Suppressor macrophage (primary cell): ENCODE data around the gene PCLAF.
"Not testable (repeated sequence)": the region's sequence is repeated elsewhere in the genome, so short reads cannot be mapped to it uniquely, and the experiment has no call there.

ENCODE experiments used
- DNase-seq, 4 experiments: peaks; one replicate each; pipeline ENCODE4 v3.0.0-alpha.2; 2020 to 2022
- total RNA-seq, 17 experiments: gene quantifications; one replicate each; lab custom pipeline; 2026; ENCODE audit warnings: mixed read lengths in 6 of 17, inconsistent platforms in 3 of 17; lab: John Stamatoyannopoulos, UW

PCLAF gene, protein sequence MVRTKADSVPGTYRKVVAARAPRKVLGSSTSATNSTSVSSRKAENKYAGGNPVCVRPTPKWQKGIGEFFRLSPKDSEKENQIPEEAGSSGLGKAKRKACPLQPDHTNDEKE
- 1.3 to 15.8 (median 6.9) reads per million in 17 experiments for total RNA-seq

GRCh38 chr15:64381000-64381751 lies at the start of gene PCLAF:
Gene PCLAF, minus strand, starts transcription at chr15:64381441. Its CDS starts 70 bp downstream, at chr15:64381371.
- DNase-seq = peak; percentile 93 to 96 (median 96)

GRCh38 chr15:64430000-64430735 lies 48.9 kb upstream of the PCLAF start:
- DNase-seq = no peak

DNA sequence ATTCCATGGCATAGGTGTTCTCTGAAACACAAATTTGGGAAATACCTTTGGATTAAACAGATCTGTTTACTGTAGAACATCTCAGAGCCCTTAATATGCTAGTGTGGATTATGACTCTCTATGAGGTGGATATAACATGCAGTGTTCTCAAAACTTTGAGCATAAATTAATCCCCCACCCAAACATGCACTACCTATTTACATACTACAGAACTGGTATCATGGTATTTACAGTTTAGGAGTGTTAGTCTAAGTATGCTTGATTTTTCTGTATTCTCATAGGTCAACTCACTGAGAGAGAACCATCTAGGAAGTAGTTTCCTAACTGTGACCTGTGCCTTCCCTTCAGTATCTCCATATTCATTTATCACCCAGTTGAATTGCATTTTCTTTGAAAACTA lies 48.2 kb upstream of the PCLAF start:
- DNase-seq = no peak

DNA sequence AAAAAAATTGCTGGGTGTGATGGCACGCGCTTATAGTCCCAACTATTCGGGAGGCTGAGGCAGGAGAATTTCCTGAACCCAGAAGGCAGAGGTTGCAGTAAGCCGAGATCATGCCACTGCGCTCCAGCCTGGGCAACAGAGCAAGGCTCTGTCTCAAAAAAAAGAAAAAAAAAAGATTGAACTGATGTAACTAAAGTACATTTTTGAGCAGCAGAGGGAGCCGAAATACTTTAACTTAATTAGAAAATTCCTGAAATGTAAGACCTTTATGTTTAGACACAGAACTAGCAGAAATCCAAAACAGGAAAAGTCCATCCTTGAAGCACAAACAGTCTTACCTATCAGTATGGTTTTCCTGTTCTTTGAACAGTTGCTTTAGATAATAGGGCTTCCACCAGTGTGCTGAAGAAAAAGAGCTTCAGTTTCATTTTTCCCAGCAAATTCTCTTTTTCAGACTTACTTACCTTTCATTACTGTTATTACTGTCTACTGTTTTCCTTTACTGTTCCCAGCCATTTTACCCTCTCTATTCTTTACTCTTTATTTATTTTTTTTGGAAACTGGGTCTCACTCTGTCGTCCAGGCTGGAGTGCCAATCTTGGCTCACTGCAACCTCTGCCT lies 45.7 kb upstream of the PCLAF start:
- DNase-seq = peak in 3 of 4 experiments; percentile 12 to 36 (median 17)

GRCh38 chr15:64425221-64425620 lies 44.0 kb upstream of the PCLAF start:
- DNase-seq = no peak

DNA sequence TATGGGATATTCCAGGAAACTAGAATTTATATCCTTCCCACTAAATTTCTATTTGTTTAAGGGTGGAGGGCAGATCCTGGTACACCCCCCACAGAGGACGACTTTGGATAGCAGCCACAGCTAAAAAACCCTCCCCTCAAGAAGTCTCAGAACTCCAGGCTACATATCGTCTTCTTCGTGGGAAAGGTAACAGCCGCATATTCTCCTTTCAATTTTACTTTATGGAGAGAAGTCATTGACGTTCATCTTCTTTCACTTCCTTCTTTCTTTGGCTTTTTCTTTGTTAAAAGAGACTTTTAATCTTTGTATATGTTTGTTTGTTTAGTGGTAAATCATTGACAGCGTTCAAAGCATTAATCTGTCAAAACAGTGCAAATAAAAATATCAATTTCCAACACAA lies 42.7 kb upstream of the PCLAF start:
- peak in 1 of 4 experiments; percentile 17 for DNase-seq

- no peak for DNase-seq
Measured at GRCh38 chr15:64422697-64423096, 41.5 kb upstream of the PCLAF start.

GRCh38 chr15:64412216-64412615 lies 31.0 kb upstream of the PCLAF start:
- no peak for DNase-seq

DNA sequence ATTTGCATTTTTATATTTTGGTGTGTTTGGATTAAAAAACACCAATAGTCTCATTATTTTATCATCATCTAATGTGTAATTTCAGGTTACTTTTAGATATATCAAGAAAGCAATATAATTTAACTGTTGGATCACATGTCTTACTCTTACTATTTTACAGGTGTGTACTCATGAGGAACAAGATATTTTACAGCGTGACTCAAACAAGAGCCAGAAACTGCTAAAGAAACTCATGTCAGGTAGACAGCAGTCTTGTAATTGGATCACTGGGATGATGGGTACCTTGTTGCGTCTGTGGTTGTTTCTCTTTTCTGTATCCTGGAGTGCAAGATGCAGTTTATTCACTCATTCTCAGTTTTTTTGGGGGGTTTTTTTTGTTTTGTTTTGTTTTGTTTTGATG lies 19.3 kb upstream of the PCLAF start:
- DNase-seq = no peak

- no peak for DNase-seq
Measured at GRCh38 chr15:64398575-64398974, 17.3 kb upstream of the PCLAF start.

DNA sequence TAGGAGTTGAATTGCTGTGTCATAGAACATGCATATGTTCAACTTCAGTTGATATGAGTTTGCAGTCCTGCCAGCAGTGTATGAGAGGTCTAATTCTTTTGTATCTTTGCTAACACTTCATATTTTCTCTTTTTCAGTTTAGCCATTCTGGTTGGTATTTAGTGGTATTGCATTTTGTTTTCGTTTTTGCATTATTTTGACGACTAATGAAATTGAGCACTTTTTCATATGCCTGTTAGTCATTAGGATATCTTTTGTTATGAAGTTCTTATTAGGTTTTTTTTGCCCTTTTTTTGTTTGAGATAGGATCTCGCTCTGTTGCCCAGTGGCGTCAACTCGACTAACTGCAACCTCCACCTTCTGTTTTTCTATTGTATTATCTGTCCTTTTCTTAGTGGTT lies 15.5 kb upstream of the PCLAF start:
- DNase-seq = no peak

DNA sequence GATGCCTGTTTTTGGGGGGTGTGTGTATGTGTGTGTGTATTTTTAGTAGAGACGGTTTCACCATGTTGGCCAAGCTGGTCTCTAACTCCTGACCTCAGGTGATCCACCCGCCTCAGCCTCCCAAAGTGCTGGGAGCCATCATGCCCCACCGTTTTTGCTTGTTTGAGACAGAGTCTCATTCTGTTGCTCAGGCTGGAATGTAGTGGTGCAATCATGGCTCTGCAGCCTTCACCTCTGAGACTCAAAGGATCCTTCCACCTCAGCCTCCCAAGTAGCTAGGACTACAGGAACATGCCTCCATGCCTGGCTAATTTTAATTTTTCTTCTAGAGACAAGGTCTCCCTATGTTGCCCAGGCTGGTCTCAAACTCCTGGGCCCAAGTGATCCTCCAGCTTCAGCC lies 11.2 kb upstream of the PCLAF start:
- not testable (repeated sequence) for DNase-seq

GRCh38 chr15:64389036-64389435 lies 7.8 kb upstream of the PCLAF start:
- DNase-seq = peak in 2 of 4 experiments; percentile 56 to 58

DNA sequence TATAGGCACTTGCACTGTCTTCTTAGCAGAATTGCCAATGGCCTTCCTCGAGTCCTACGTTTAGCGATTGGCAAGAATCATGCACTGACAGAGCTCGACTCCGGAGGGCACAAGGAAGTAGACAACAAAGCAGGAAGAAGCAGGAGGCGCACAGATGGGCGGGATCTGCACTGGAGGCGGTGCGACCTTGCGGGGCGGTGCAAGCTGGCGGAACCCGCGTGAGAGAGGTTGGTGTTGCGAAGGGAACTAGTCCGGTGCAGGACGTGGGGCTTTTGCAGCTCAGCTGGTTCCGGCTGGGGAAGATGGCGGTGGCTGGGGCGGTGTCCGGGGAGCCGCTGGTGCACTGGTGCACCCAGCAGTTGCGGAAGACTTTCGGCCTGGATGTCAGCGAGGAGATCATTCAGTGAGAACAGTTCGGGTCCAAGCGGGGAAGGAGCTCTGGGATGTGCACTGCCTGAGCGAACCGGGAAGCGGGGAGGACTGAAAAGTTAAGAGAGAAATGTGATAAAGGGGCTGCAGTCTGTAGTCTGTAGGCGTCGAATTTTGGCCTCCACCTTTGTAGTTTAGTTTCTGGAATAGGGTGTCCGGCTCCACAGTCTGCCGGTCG lies 6.4 kb upstream of the PCLAF start, which contains the start of gene TRIP4:
TRIP4 (plus strand) TSS at position 275 of the 607 bp plus-strand sequence; CDS start at position 303, 28 bp downstream.
- DNase-seq = peak; percentile 97 to 99 (median 98)

- DNase-seq = no peak
Measured at GRCh38 chr15:64386291-64386690, 5.0 kb upstream of the PCLAF start.

- DNase-seq = no peak
Measured at GRCh38 chr15:64383760-64384159, 2.5 kb upstream of the PCLAF start.

GRCh38 chr15:64380130-64380870 lies 941 bp downstream of the PCLAF start:
- DNase-seq = not testable (repeated sequence)

- no peak for DNase-seq
Measured at GRCh38 chr15:64379216-64379960, 1.9 kb downstream of the PCLAF start.

DNA sequence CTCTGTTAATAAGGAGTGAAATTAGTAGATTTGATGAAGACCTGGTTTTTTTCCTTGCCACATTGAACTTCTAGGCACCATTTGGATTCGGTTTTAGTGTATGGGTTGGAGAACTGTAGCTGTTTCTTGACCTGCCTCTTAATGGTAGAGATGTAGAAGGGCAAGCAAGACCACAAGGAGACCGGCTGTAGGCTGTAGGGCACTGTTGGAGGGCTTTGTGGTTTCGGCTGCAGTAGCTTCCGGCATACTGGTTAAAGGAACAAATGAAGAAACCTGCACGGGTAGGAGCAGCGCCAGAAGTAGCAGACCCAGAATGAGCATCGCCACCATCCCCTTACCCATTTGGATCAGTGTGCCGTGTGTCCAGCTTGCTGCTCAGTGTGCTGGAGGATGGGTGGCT lies 7.9 kb downstream of the PCLAF start:
- no peak for DNase-seq

GRCh38 chr15:64371383-64371782 lies 9.9 kb downstream of the PCLAF start:
- not testable (repeated sequence) for DNase-seq

DNA sequence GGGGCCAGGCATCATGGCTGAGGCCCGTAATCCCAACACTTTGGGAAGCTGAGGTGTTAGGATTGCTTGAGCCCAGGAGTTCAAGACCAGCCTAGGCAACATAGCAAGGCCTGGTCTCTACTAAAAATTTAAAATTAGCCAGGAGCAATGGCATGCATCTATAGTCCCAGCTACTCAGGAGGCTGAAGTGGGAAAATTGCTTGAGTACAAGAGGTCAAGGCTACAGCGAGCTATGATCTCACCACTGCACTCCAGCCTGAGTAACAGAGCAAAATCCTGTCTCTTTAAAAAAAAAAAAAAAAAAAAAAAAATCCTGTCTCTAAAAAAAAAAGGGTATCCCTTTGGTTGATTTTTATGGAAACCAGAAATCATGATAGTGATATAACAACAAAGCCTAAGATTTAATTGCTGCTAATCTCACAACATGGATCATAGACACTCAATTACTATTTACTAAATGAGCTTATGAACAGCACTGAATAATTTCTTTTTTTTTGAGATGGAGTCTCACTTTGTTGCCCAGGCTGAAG lies 12.1 kb downstream of the PCLAF start:
- DNase-seq = no peak
